Astrocyte of the cerebellum (primary cell): ENCODE measurements around the gene STXBP6.

Source experiments
- DNase-seq: peaks from one replicate; pipeline ENCODE4 v3.0.0-alpha.2; 2011; ENCODE audit warnings: low read depth
- H3K4me3 ChIP-seq: 2 replicates; pipeline ENCODE4 v1.5.1; 2011; ENCODE audit warnings: mild to moderate bottlenecking, low read depth, low read length, moderate library complexity
- in situ Hi-C: cut with HindIII; loops from 2 replicates; pipeline ENCODE4 v1.10.0; 2017; ENCODE audit warnings: low sequenced_read_pairs
- TF ChIP-seq, protein P1 (sequence below): IDR thresholded peaks from 2 replicates; pipeline ENCODE4 v1.5.1; 2012; ENCODE audit warnings: low read length, low read depth, moderate library complexity, mild to moderate bottlenecking; ENCODE audit errors: missing control alignments

The STXBP6 gene

DNA sequence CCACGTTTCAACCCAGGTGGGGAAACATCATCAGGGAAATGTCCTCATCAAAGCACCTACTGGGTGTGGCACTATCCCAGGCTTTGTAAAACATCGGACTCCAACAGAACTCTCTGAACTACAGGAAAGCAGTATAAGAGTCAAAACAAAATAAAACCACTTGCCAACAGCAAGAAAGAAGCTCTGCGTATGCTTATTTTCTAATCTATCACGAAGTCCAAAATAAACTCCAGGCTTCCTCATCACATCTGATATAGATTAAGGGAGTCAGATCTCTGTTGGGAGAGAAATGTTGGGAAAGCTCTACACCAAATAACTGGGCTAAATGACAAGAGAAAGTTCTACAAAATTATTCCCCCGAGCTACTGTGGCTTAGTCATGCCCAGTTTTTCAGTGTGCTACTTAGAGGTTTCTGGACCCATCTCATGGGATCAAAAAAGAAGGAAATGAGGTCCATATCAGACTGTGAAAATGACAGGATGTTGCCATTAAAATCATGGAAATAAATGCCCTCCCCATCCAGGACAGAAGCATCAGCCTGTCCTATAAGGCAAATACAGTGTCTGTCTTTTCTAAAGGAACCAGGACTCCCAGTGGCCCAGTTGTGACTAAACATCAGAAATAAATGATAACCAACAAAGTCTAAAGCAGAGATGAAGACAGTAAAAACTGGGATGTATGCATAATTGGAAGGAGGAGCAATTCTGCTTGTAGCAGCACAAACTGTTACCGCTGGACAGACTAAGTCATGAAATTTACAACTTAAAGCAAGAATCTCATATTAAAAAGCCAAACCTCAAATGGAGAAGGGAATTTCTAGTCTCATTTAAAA, 149.5 kb downstream of the STXBP6 start:
- TF ChIP-seq, protein P1, sequence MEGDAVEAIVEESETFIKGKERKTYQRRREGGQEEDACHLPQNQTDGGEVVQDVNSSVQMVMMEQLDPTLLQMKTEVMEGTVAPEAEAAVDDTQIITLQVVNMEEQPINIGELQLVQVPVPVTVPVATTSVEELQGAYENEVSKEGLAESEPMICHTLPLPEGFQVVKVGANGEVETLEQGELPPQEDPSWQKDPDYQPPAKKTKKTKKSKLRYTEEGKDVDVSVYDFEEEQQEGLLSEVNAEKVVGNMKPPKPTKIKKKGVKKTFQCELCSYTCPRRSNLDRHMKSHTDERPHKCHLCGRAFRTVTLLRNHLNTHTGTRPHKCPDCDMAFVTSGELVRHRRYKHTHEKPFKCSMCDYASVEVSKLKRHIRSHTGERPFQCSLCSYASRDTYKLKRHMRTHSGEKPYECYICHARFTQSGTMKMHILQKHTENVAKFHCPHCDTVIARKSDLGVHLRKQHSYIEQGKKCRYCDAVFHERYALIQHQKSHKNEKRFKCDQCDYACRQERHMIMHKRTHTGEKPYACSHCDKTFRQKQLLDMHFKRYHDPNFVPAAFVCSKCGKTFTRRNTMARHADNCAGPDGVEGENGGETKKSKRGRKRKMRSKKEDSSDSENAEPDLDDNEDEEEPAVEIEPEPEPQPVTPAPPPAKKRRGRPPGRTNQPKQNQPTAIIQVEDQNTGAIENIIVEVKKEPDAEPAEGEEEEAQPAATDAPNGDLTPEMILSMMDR = no peak
- DNase-seq = peak; percentile 23
- no peak overlapping the region for H3K4me3 ChIP-seq
- in situ Hi-C loops = no loop called here

DNA sequence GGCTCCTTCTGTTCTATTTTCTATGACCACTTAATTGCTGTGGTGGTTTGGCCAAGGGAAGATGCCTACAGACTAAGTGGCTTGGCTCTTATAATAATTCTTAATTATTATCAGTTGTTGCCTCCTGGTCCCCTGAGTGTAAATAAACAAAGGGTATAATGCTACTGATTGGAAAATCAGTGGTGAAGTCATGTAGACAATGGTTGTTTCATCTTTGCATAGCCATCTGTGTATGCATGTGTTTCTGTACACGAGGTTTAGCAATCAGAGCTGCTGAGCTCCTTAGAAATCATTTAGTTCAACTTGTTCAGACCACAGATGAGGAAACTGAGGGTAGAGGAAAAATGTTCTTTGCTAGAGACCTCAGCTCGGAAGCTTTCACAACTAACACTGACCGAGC, 152.2 kb downstream of the STXBP6 start:
- DNase-seq = no peak
- in situ Hi-C loops = no loop called here
- TF ChIP-seq, protein P1 = no peak
- no peak overlapping the region for H3K4me3 ChIP-seq

DNA sequence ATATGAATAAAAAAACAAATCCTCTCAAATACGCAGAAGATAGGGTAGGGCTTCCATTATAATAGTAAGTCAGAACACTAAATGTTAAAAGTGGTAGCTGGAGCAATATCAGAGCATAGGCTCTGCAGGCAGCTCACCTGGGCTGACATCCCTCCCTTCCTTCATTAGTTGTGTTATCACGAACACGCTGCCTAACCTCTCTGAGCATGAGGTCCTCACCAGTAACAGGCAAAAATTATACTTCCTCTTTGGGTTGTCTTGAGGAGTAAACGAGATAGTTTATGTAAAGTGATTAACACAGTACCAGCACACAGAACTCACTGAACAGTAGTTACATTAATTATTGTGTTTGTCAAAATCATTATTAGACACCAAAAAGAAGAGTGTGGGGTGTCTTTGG, 154.3 kb downstream of the STXBP6 start:
- in situ Hi-C loops = no loop called here
- no peak overlapping the region for H3K4me3 ChIP-seq
- no peak for DNase-seq
- TF ChIP-seq, protein P1 = no peak

DNA sequence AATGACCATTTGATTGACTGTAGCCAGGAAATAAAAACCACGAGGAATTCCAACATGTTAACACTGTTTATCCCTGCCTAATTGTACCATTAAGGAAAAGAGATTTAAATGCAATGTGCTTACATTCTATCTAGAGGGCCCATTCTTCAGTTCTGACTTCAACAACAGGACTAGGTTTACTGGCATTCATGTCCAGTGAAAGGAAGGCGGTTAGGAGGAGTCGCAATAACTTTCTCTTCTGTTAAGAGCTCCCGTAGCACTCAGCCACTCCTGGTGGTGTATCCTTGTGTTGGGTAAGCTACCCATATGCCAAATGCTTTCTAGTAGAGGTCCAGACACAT, 154.7 kb downstream of the STXBP6 start:
- DNase-seq = peak; percentile 24
- in situ Hi-C loops = no loop called here
- H3K4me3 ChIP-seq = no peak overlapping the region
- TF ChIP-seq, protein P1 = no peak

DNA sequence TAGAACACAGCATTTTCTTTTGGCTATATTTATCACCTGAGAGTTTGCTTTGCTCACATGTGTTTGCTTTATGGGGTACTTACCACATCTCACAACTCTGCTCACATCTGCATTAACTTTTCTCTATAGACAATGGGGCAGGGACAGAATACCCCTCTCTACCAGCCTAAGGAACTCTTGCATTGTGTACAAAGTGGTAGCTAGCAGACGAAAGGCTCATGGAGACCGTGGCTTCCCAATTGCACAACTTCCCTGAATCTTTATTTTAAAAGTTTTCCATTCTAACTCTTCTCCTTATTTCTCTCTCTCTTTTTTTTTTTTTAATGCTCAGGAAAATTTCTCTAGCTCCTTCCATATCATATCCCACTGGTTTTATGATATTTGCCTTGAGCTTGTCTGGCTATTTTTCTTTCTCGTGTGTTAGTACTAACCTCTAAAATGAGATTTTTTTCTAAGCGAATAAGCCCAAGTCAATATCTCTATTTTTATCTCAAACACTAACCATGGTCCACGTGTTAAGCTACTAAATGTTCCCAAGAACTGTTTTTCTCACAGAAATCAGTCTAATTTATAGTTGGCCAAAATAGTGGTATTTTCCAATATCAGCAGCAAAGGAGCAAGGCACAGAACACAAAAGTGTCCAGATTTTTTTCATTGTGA, 155.2 kb downstream of the STXBP6 start:
- TF ChIP-seq, protein P1 = no peak
- H3K4me3 ChIP-seq = no peak overlapping the region
- in situ Hi-C loops = no loop called here
- no peak for DNase-seq

DNA sequence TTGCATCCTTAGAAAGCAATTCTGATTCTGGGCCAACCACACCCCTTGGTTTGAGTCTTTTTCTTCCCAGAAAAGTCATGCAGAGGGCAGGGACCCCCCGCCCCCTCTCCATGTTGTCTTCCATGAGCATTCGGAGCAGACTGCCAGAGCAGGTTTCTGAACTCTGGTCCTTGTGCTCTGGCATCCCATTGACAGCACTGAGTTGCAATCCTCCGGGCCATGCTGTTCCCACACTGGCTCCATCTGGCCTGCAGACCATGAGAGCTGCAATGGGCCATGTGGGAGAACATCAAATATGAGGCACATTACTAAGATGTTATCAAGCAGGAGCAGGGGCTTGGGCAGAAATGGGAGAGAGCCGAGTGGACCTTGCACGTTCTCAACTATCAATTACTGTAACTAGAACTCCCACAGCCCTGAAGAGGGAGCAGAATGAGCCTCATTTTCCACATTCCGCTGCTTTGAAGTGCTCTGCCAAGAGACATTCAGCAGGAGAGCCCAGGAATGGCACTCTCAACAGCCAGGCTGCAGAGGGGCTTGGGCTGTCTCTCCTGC, 157.4 kb downstream of the STXBP6 start:
- in situ Hi-C loops = no loop called here

More for the DNA sequence above, 157.4 kb downstream of the STXBP6 start:
- H3K4me3 ChIP-seq = no peak overlapping the region
- TF ChIP-seq, protein P1 = no peak
- no peak for DNase-seq
